NCI-H2196 treated with DMSO at 0.1 percent for 48 hours (cell line): ENCODE data around the gene POLR2E.

ENCODE experiments used
- DNase-seq: peaks from one replicate; lab custom pipeline; 2025; ENCODE audit not compliant: unreplicated experiment; lab: John Stamatoyannopoulos, UW

Gene POLR2E

DNA sequence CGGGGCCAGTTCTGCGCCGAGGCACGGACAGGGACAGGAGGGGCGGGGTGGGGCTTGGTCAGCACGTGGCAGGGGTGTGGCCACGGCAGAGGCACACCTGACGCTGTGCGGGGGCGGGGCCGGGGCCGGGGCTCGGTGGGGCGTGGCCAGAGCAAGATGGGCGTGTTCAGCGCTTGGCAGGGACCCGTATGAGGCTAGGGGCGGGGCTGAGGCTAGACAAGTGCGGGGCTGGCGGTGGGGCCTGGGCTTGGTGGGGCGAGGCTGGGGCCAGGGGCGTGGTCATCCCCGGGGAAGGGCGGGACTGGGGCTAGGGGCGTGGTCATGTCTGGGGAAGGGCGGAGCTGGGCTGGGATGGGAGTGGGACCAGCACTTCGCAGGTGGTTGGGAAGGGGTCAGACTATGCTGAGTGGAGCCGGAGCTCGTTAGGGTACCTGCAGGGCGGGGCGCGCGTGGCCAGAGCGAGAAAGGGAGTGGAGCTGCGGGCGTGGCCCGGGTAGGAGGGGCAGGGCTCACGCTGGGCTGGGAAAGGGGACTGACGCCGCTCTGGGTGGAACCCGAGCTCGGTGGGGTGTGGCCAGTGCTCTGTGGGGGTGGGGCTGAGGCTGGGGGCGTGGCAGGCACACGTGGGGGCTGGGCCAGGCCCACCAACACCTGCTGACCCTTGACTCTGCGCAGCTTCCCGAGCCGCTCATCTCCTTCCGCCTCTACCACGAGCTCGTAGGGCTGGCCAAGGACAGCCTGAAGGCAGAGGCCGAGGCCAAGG is 12.8 kb downstream of the POLR2E start:
- peak; percentile 96 for DNase-seq

GRCh38 chr19:1081301-1082164 is 13.6 kb downstream of the POLR2E start:
- no peak for DNase-seq

GRCh38 chr19:1080360-1081161 is 14.6 kb downstream of the POLR2E start:
- no peak for DNase-seq

DNA sequence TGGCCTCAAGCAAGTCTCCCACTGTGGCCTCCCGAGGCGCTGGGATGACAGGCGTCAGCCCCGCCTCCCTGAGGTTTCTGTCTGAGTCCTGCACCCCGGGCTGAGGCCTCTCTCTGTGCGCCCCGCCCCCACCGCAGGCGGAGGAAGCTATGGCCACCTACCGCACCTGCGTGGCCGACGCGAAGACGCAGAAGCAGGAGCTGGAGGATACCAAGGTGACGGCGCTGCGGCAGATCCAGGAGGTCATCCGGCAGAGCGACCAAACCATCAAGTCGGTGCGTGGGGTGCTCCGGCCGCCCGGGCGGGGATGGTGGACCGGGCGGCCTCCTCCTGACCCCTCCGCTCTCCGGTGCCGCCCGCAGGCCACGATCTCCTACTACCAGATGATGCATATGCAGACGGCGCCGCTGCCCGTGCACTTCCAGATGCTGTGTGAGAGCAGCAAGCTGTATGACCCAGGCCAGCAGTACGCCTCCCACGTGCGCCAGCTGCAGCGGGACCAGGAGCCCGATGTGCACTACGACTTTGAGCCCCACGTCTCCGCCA is 15.5 kb downstream of the POLR2E start:
- DNase-seq: no peak

DNA sequence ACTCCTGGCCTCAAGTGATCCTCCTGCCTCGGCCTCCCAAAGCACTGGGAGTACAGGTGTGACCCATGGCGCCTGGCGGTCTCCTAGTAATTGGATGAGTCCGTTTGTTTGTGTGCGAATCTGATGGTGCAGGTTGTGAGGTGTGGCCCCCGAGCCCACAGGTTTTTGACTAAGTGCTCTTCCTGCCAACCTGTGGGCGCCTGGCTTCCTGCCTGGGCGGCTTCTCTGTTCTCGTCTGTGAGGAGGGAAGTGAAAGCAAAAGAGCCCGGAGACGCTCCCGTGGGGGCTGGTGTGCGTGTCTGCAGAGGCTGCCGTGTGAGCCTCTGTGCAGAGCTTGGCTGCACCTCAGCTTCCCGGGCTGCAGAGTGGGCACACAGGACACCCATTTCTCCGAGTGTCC is 18.2 kb downstream of the POLR2E start:
- no peak for DNase-seq

DNA sequence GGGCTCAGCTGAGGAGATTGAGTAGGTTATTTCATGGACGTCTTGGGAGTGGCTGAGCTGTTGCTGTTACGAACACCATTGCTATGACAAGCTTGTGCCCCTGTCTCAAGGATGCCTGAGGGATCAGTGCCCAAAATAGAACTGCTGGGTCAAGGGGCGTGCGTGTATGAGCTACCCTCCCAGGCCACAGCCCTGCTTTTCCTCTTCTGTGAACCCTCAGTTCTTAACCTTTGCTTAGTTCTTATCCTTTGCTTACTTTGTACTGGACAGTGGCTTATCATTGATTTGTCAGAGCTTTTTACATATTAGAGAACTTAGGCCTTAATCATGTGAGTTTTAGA is 19.2 kb downstream of the POLR2E start:
- DNase-seq: no peak

DNA sequence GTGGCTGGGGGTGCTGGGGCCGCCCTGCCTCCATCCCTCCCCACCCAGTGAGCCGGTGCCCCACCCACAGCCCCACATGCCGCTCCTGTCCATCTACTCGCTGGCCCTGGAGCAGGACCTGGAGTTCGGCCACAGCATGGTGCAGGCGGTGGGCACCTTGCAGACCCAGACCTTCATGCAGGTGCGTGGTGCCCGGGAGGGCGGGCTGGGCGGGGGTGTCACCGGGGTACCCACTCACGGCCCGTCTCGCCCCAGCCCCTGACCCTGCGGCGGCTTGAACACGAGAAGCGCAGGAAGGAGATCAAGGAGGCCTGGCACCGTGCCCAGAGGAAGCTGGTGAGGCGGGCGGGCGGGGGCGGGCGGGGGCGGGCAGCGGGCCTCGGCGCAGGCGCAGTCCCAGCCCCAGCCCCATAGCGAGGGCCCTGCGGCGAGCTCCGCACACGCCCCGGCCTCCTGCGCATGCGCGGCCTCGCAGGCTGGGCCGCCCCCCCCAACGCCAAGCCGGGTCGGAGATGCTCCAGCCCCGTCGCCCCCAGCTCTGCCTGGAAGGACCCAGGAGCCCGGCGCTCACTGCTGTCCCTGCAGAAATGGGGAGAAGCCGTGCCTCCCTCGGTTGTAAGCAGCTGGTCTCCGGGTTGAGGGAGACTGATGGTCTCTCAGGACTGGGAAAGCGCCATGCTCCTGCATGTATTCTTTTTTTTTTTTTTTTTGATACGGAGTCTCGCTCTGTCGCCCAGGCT is 20.5 kb downstream of the POLR2E start:
- DNase-seq: peak; percentile 90

DNA sequence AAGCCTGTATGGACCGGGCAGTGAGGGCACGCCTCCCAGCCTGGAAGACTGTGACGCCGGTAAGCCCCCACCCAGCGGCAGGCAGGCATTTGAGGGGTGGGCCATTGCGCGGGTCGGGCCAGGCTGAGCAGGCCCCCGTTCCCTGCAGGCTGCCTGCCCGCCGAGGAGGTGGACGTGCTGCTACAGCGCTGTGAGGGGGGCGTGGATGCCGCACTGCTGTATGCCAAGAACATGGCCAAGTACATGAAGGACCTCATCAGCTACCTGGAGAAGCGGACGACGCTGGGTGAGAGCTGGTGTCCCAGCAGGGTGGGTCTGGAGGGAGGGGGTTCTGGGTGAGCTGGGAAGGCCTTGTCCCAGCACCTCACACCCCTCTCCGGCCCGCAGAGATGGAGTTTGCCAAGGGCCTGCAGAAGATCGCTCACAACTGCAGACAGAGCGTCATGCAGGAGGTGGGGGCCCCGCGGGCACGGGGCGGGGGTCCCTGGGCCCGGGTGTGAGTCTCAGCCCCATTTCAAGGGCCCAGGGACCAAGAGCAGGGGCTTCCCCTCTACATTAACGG is 21.1 kb downstream of the POLR2E start:
- no peak for DNase-seq

GRCh38 chr19:1073063-1073955 is 21.9 kb downstream of the POLR2E start:
- DNase-seq: no peak

DNA sequence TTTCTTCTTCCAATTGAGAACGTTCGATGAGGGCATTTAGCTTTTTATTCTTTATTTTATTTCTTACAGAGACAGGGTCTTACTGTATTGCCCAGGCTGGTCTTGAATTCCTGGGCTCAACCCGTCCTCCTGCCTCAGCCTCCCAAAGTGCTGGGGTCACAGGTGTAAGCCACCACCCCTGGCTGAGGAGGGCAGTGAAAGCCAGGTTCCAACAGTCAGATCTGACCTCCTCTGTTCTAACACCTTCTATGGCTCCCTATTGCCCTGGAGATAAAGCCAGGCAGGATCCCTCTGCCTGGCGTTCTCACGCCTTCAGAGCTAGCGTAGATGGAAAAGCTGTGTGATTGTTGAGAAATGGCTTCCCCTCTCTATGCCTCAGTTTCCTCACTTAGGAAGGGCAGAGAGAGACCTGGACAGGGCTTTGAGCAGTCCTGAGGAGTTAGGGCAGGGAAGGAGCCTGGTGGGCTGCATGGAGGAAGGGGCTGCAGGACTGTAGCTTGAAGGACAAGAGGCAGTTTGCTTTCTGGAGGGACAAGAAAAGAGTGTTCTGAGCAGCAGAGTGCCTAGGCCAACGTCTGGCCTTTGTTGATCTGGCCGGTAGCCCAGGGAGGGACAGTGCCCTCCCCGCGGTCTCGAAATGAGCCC is 22.7 kb downstream of the POLR2E start:
- DNase-seq: no peak

- DNase-seq: no peak
These were observed 24.0 kb downstream of the POLR2E start for GRCh38 chr19:1070931-1071791.

GRCh38 chr19:1070576-1070930 is 24.6 kb downstream of the POLR2E start:
- no peak for DNase-seq

- no peak for DNase-seq
These were observed 26.0 kb downstream of the POLR2E start for GRCh38 chr19:1069009-1069779.

DNA sequence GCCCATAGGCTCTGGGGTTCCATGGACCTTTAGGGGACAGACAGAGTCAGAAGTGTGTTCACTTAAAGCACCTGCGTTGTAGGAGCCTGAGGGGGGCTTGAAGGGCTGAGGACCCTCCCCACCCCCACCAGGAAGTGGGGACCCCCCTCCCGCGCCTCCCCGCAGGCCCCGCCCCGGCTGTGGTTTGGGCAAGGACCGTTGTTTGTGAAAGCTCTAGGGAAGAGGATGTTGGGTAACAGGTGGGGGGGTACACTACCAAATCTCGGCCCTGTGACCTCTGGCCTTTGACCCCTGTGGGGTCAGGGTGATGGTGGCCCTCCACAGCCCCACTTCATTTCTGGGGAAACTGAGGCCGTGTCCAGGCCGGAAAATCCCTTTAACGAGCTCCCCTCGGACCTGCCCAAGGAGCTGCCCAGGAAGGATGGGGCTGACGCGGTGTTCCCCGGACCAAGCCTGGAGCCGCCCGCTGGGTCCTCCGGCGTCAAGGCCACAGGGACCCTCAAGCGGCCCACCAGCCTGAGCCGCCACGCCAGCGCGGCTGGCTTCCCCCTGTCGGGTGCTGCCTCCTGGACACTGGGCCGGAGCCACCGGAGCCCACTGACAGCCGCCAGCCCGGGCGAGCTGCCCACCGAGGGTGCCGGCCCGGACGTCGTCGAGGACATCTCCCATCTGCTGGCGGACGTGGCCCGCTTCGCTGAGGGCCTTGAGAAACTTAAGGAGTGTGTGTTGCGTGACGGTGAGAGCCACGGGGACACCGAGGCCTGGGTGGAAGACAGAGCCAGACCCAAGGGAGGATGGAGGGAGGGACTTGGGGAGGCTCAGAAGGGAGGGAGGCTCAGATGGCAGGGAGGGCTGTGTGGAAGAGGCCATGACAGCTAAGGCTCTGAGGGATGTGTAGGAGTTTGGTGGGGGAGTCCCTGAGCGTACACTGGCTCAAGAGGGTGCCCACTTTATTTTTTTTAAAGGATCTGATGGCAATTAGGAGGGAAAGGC is 26.9 kb downstream of the POLR2E start:
- DNase-seq: no peak

DNA sequence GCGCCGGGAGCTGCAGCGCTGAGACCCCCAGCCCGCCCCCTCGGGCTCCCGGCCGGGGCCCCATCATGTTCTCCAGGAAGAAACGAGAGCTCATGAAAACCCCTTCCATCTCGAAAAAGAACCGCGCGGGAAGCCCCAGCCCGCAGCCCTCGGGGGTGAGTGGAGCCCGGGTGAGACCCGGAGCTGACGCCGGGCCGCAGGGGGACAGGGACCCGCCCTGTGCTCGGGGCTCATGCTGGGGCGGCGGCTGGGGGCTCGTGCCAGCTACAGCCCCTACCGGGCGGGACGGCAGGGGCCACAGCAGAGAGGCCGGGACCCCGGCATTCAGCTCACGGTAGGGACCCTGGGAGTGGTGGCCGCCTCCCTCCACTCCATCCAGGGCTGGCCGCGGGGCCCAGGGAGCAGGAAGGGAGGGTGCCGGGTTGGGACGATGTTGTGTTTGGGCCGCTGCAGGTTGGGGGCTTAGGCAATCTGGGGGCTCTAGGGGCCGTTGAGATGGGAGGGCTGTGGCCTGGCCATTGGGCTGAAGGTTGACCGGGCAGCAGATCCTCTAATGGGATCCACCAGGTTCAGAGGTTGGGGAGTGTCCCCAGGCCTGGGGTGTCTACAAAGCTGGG is 27.7 kb downstream of the POLR2E start:
- DNase-seq: no peak
